Endothelial cell of umbilical vein (primary cell): ENCODE measurements around the gene HTT. TPM values are rescaled to one million over a fixed set of nuclear protein-coding genes. Genes with fewer than 3 reads are reported as not detected.

Experiments used
- BruUV-seq: library from RNA; stranded (reverse); fragments of 400-500 nt; replicated peaks from 2 replicates; lab custom pipeline; 2021; lab: Mats Ljungman, UMichigan
- CTCF ChIA-PET: fragments of 300-600, 350-600 bp; sonication (Branson Sonifier 250); formaldehyde crosslinking; loops from one replicate; lab custom pipeline; 2021; ENCODE audit warnings: antibody characterized with exemption, inconsistent platforms; lab: Charles Lee
- POLR2A ChIA-PET: fragments of 300-600, 350-600 bp; sonication (Branson Sonifier 250); formaldehyde crosslinking; loops from one replicate; lab custom pipeline; 2021; ENCODE audit warnings: antibody characterized with exemption, inconsistent platforms; lab: Charles Lee
- DNase-seq: peaks from one replicate; pipeline ENCODE4 v3.0.0-alpha.2; 2011; ENCODE audit warnings: low read depth, low spot score
- FAIRE-seq: peaks from 2 replicates; lab custom pipeline; 2011; peaks lifted over from hg19 to GRCh38; lab: Jason Lieb, UNC
- H2AFZ ChIP-seq: 2 replicates; pipeline ENCODE4 v1.6.0; 2012; ENCODE audit warnings: low read depth, low read length, control low read depth, inconsistent platforms
- H3K27ac ChIP-seq: 2 replicates; pipeline ENCODE4 v1.5.1; 2011; ENCODE audit warnings: low read depth, mild to moderate bottlenecking, control low read depth, low read length, moderate library complexity; ENCODE audit not compliant: insufficient read depth
- H3K27me3 ChIP-seq, 2 experiments: 2 replicates each; pipeline versions ENCODE4 v1.6.0 to v1.6.1; 2011; ENCODE audit warnings: low read length in 2 of 2, mixed read lengths in 1 of 2; ENCODE audit not compliant: control insufficient read depth in 2 of 2, insufficient read depth in 2 of 2
- H3K36me3 ChIP-seq, 2 experiments: 2 replicates in 1 of 2; 3 replicates in 1 of 2; pipeline ENCODE4 v1.5.1; 2011; ENCODE audit warnings: low read length in 2 of 2, mild to moderate bottlenecking in 1 of 2, moderate library complexity in 1 of 2; ENCODE audit not compliant: control insufficient read depth in 2 of 2, insufficient read depth in 2 of 2; ENCODE audit errors: extremely low read depth in 1 of 2
- H3K4me1 ChIP-seq: 3 replicates; pipeline ENCODE4 v1.5.1; 2011; ENCODE audit warnings: mild to moderate bottlenecking, low read length; ENCODE audit not compliant: control insufficient read depth, insufficient read depth; ENCODE audit errors: extremely low read depth
- H3K4me2 ChIP-seq: 2 replicates; pipeline ENCODE4 v1.6.1; 2011; ENCODE audit warnings: low read length, control low read depth, mixed read lengths; ENCODE audit not compliant: insufficient read depth
- H3K4me3 ChIP-seq, 3 experiments: fragments of 200-600 bp in 1 of 3; sonication (generic), shearing (Covaris generic) in 1 of 3; replicated peaks in 1 of 3; 2 replicates each; pipeline ENCODE4 v1.5.1; 2011 to 2016; ENCODE audit warnings: control low read depth in 3 of 3, low read length in 3 of 3, mild to moderate bottlenecking in 2 of 3, inconsistent platforms in 1 of 3, low read depth in 1 of 3, moderate library complexity in 1 of 3; ENCODE audit not compliant: insufficient read depth in 1 of 3
- H3K79me2 ChIP-seq: 2 replicates; pipeline ENCODE4 v1.6.0; 2012; ENCODE audit warnings: low read length, inconsistent platforms; ENCODE audit not compliant: control insufficient read depth, insufficient read depth
- H3K9ac ChIP-seq: replicated peaks from 2 replicates; pipeline ENCODE3; 2011; ENCODE audit warnings: low read length, control low read depth; ENCODE audit not compliant: insufficient read depth; ENCODE audit errors: extremely low read depth
- H3K9me1 ChIP-seq: replicated peaks from 3 replicates; pipeline ENCODE4 v1.6.0; 2011; ENCODE audit warnings: mild to moderate bottlenecking, low read length; ENCODE audit not compliant: control insufficient read depth, insufficient read depth; ENCODE audit errors: extremely low read depth
- H3K9me3 ChIP-seq: replicated peaks from 2 replicates; pipeline ENCODE4 v1.5.1; 2012; ENCODE audit warnings: low read length, inconsistent platforms; ENCODE audit not compliant: control insufficient read depth, insufficient read depth
- H4K20me1 ChIP-seq: replicated peaks from 2 replicates; pipeline ENCODE3; 2011; ENCODE audit warnings: mild to moderate bottlenecking, low read length; ENCODE audit not compliant: control insufficient read depth, insufficient read depth; ENCODE audit errors: extremely low read depth
- CTCF ChIP-seq, 2 donors: IDR thresholded peaks; 1 replicate in 1 of 2; 2 replicates in 1 of 2; pipeline ENCODE4 v1.5.1; 2011; ENCODE audit warnings: low read length in 2 of 2, mild to moderate bottlenecking in 2 of 2, moderate library complexity in 2 of 2, control low read depth in 1 of 2, inconsistent platforms in 1 of 2, low read depth in 1 of 2; ENCODE audit not compliant: insufficient read depth in 1 of 2; ENCODE audit errors: extremely low read depth in 1 of 2
- EZH2 ChIP-seq: IDR thresholded peaks from 2 replicates; pipeline ENCODE4 v1.6.1; 2012; ENCODE audit warnings: borderline replicate concordance, low read depth, mild to moderate bottlenecking, moderate library complexity, low read length, inconsistent platforms; ENCODE audit not compliant: severe bottlenecking
- FOS ChIP-seq: IDR thresholded peaks from 2 replicates; pipeline ENCODE4 v1.6.1; 2011; ENCODE audit warnings: mild to moderate bottlenecking, low read length, moderate library complexity, borderline replicate concordance; ENCODE audit not compliant: insufficient read depth
- GATA2 ChIP-seq: IDR thresholded peaks from 2 replicates; pipeline ENCODE4 v1.7.0; 2011; ENCODE audit warnings: low read depth, mild to moderate bottlenecking, moderate library complexity, mixed read lengths, low read length; ENCODE audit not compliant: insufficient read length, insufficient read depth
- JUN ChIP-seq: IDR thresholded peaks from 2 replicates; pipeline ENCODE4 v1.6.1; 2011; ENCODE audit warnings: borderline replicate concordance, low read depth; ENCODE audit not compliant: insufficient read length, insufficient read depth
- MAX ChIP-seq: IDR thresholded peaks from 2 replicates; pipeline ENCODE4 v1.6.1; 2011; ENCODE audit not compliant: insufficient read depth, insufficient read length
- MYC ChIP-seq: IDR thresholded peaks from one replicate; pipeline ENCODE4 v1.6.1; 2011; ENCODE audit warnings: mild to moderate bottlenecking, low read depth, low read length
- POLR2A ChIP-seq: IDR thresholded peaks from 2 replicates; pipeline ENCODE4 v1.6.1; 2012; ENCODE audit warnings: low read depth, mild to moderate bottlenecking, control low read depth, low read length
- POLR2AphosphoS5 ChIP-seq: IDR thresholded peaks from 2 replicates; pipeline ENCODE4 v1.6.1; 2012; ENCODE audit warnings: low read depth, mild to moderate bottlenecking, control low read depth, low read length, moderate library complexity; ENCODE audit not compliant: insufficient read depth
- dilution Hi-C: fragments of 300-500 bp; cut with MboI; formaldehyde crosslinking; loops from one replicate; pipeline ENCODE4 v1.15.0; 2019; ENCODE audit warnings: low sequenced_read_pairs; ENCODE audit not compliant: extremely low pct_ligation_motif_present
- intact Hi-C: fragments of 100-400 bp; cut with micrococcal nuclease; formaldehyde crosslinking; loops from one replicate; pipeline ENCODE4 v1.10.0; 2022
- polyA plus RNA-seq, 4 experiments: library from polyadenylated mRNA; depleted of rRNA in 3 of 4; stranded (reverse) in 3 of 4; unstranded in 1 of 4; fragments of >200 nt; gene quantifications; 2 replicates each; pipeline versions ENCODE4 v1.2.1 to v1.2.3, GENCODE V29; 2011 to 2012; ENCODE audit warnings: missing spikeins in 1 of 4
- total RNA-seq: library from RNA; stranded (reverse); gene quantifications from 2 replicates; pipeline ENCODE4 v1.2.3, GENCODE V29; 2021

HTT gene
- total and polyA plus RNA-seq, 2 donors (not counting 3 experiments of a cell fraction or from before 2014, with no cell fraction given), result 15.7 to 61.2 TPM

- intact Hi-C loops (no loop called here), dilution Hi-C loops (no loop called here)
- Histone ChIP-seq H3K79me2 (no peaks in the 10 kb centered on the region), H3K9ac (no peak overlapping the region), H3K27me3 (no peaks in the 10 kb centered on the region), H3K27ac (no peak overlapping the region), H3K9me3 (no peaks in the 10 kb centered on the region), H2AFZ (no peak overlapping the region), H3K4me1 (no peaks in the 10 kb centered on the region), H4K20me1 (no peaks in the 10 kb centered on the region), H3K9me1 (no peaks in the 10 kb centered on the region), H3K4me3 (no peak overlapping the region), H3K36me3 (peaks cover 2 to 44% of the 10 kb centered on the region in 2 experiments), H3K4me2 (no peak overlapping the region)
- DNase-seq (no peak), FAIRE-seq (no peak)
- TF ChIP-seq GATA2, result no peak
- no peak for TF ChIP-seq CTCF (IDR thresholded peaks at IDR 0.05; ENCODE audit: extremely low read depth in 1 of 2, insufficient read depth in 1 of 2, low read depth in 1 of 2, low read length in 2 of 2)
- no peak for TF ChIP-seq JUN
- no peak for TF ChIP-seq FOS
- no peak for TF ChIP-seq POLR2A
- TF ChIP-seq EZH2, result no peak
- TF ChIP-seq MAX, result no peak
- TF ChIP-seq MYC, result no peak
- no peak for TF ChIP-seq POLR2AphosphoS5
- ChIA-PET POLR2A (no interaction called here), CTCF (no interaction called here)
- BruUV-seq, result no TSS peak
These were observed 161.9 kb downstream of the HTT start for GRCh38 chr4:3236326-3236878.
